GM13976 (cell line): ENCODE results near the gene LONRF2.
"Not testable (repeated sequence)": the region's sequence is repeated elsewhere in the genome, so short reads cannot be mapped to it uniquely, and the experiment has no call there.

Source experiments
- DNase-seq: peaks from one replicate; pipeline ENCODE4 v3.0.0; 2012; ENCODE audit warnings: low spot score
- in situ Hi-C: fragments of 300-500 bp; cut with MboI; formaldehyde crosslinking; loops from one replicate; pipeline ENCODE4 v1.12.0; 2022; ENCODE audit warnings: low sequenced_read_pairs, mixed read lengths, inconsistent platforms; ENCODE audit not compliant: unreplicated experiment
- TF ChIP-seq, protein P1 (sequence below): IDR thresholded peaks from 2 replicates; pipeline ENCODE4 v1.5.1; 2012; ENCODE audit warnings: borderline replicate concordance, mild to moderate bottlenecking; ENCODE audit not compliant: insufficient read depth; ENCODE audit errors: extremely low read depth, missing control alignments, control extremely low read depth

LONRF2 gene

DNA sequence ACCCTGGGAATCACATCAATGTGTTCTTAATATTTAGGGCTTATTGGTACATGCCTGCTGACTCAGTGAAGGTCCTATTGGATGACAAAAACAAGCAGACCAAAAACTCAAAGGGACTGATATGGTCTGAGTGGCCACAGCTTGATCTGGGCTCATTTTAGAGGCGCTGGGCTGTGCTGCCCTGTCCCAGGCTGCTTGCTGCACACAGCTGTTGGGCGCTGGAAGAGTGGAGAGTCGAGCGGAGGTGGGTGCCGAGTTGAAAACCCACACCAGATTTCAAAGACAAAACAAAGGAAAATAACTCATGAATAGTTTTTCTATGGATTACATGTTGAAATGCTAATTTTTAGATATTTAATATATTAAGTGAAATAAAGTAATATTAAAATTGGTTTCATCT lies 68.5 kb downstream of the LONRF2 start:
- TF ChIP-seq, protein P1, sequence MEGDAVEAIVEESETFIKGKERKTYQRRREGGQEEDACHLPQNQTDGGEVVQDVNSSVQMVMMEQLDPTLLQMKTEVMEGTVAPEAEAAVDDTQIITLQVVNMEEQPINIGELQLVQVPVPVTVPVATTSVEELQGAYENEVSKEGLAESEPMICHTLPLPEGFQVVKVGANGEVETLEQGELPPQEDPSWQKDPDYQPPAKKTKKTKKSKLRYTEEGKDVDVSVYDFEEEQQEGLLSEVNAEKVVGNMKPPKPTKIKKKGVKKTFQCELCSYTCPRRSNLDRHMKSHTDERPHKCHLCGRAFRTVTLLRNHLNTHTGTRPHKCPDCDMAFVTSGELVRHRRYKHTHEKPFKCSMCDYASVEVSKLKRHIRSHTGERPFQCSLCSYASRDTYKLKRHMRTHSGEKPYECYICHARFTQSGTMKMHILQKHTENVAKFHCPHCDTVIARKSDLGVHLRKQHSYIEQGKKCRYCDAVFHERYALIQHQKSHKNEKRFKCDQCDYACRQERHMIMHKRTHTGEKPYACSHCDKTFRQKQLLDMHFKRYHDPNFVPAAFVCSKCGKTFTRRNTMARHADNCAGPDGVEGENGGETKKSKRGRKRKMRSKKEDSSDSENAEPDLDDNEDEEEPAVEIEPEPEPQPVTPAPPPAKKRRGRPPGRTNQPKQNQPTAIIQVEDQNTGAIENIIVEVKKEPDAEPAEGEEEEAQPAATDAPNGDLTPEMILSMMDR: no peak
- DNase-seq: no peak
- in situ Hi-C loops: loop anchor here (25.0 kb wide), 1 partner anchor 734 kb away; no protein-coding TSS in a partner anchor

GRCh38 chr2:100252811-100253698 lies 69.2 kb downstream of the LONRF2 start:
- DNase-seq: no peak
- in situ Hi-C loops: loop anchor here (25.0 kb wide), 1 partner anchor 734 kb away; no protein-coding TSS in a partner anchor
- TF ChIP-seq, protein P1: no peak

DNA sequence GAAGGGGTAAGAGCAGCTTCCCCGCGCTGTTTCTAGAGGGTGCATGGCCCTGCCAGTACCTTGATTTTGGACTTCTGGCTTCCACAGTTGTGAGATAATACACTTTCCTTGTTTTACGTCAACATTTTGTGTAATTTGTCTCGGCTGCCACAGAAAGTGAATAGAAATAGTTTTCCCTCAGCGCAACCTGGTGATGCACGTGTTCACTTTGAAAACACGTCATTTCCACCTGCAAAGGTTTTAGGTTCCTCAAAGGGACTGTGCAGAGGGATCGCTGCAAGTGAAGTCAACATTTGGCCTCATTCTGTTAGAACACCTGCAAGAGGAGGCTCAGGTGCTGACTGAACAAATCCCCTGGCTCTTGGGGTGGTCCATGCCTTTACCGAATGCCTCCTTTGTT lies 71.7 kb downstream of the LONRF2 start:
- in situ Hi-C loops: loop anchor here (25.0 kb wide), 1 partner anchor 737 kb away; no protein-coding TSS in a partner anchor
- TF ChIP-seq, protein P1: no peak
- DNase-seq: no peak

- TF ChIP-seq, protein P1: no peak
- no peak for DNase-seq
- in situ Hi-C loops: loop anchor here (10.0 kb wide), 1 partner anchor 674 kb away; no protein-coding TSS in a partner anchor
Observed at GRCh38 chr2:100248971-100249370, 73.3 kb downstream of the LONRF2 start.

DNA sequence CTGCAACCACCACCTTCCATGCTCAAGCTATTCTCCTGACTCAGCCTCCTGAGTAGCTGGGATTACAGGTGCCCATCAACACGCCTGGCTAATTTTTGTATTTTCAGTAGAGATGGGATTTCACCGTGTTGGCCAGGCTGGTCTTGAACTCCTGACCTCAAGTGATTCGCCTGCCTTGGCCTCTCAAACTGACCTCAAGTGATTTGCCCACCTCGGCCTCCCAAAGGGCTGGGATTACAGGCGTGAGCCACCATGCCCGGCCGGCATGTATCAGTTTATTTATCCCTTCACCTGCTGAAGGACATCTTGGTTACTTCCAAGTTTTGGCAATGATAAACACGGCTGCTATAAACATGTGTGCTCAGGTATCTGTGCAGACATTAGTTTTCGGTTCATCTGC lies 73.7 kb downstream of the LONRF2 start:
- DNase-seq: not testable (repeated sequence)
- in situ Hi-C loops: loop anchor here (10.0 kb wide), 1 partner anchor 674 kb away; no protein-coding TSS in a partner anchor

- DNase-seq: no peak
- in situ Hi-C loops: loop anchor here (10.0 kb wide), 1 partner anchor 673 kb away; no protein-coding TSS in a partner anchor
Observed at GRCh38 chr2:100248044-100248330, 74.3 kb downstream of the LONRF2 start.

More at GRCh38 chr2:100248044-100248330, 74.3 kb downstream of the LONRF2 start:
- TF ChIP-seq, protein P1: no peak
